Myocyte (in vitro differentiated cells): ENCODE measurements around the gene MTPN. TPM values are rescaled to one million over a fixed set of nuclear protein-coding genes. Genes with fewer than 3 reads are reported as not detected.

Experiments
- DNase-seq: peaks from one replicate; pipeline ENCODE4 v3.0.0-alpha.2; 2012; ENCODE audit warnings: low read depth
- total RNA-seq: library from RNA; depleted of rRNA; stranded (reverse); fragments of >200 nt; gene quantifications from 2 replicates; pipeline ENCODE4 v1.2.3, GENCODE V29; 2014

The MTPN gene
- total RNA-seq, 1 donor from 2014 or later, result 129 TPM

DNA sequence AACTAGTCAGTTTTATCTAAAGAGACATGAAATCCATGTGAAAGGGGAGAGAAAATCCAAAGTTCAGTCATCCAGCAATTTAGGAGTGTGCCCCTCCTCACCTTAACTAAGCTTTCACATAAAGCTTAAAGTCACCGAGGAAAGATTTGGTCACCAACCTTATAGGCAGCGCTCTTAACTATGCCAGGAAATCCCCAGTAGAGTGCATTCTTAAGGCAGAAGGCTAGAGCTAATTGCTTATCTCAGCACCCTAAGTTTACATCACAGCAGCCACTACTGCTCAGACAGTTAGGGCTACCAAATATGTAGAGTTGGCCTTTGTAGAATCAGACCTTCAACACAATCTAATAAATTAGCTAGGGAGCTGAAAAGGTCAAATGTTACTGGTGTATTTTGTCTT lies 47.9 kb downstream of the MTPN start:
- DNase-seq, result no peak

DNA sequence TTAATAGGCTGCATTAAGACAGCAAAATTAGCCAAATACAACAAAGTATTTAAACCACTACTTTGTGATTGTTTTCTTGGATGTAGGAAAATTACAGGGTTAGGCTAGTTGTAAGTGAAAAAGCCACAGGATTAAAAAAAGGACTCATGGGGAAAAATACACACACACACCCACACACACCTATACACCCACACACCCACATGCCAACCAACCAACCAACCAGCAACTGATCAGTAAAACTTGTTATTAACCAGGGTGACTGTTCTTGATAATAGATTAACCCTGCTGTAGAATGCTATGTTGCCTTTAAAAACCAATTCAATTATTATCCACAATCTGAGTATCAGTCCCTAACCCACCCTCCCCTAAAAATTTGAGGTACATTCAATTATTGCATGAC lies 49.0 kb downstream of the MTPN start:
- no peak for DNase-seq

DNA sequence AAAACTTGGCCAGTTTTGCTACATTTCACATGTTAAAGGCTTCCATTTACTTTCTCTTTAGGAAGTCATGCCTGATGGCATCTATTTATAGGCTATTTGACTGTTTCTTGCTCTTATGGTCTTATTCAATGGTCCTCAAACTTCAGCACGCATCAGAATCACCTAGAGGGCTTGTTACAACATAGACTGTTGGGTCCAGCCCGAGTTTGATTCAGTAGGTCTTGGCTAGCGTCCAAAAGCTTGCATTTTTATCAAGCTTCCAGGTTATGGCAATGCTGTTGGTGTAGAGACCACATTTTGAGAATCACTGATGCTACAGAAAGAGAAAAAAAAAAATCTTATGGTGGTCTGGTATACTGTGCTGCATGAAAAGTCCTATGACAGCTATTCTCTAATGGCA lies 51.9 kb downstream of the MTPN start:
- no peak for DNase-seq

DNA sequence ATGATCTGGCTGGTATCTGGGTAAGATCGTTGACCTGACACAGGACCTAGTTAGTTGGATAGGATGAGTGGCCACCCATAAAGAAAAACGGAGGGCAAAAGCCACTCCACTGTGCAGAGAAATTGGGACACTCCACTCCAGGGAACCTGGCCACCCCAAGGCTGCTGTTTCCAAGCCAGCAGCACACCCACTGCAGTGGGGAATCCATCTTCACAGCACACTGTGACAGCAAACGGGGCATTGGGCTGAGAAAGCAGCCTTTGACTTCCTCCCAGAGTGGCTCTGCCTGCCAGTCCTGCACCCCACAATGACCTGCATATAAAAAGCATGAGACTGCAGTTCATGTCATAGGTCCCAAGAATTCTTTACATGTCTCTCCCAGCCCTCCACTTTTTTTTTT lies 52.9 kb downstream of the MTPN start:
- no peak for DNase-seq

DNA sequence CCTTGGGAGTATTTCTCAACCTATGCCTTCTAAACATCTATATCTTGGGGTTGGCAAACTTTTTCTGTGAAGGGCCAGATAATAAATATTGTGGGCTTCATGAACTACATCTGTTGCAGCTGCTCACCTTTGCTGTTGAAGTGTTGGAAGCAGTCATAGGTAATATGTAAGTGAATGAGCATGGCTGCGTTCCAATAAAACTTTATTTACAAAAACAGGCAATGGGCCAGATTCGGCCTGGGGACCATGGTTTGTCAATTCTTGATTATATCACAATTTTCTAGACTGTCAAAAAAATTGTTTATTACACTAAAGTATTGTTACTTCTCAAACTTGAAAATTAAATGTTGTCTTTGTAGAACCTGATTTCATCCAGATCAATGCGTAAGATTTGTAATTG lies 54.9 kb downstream of the MTPN start:
- no peak for DNase-seq

DNA sequence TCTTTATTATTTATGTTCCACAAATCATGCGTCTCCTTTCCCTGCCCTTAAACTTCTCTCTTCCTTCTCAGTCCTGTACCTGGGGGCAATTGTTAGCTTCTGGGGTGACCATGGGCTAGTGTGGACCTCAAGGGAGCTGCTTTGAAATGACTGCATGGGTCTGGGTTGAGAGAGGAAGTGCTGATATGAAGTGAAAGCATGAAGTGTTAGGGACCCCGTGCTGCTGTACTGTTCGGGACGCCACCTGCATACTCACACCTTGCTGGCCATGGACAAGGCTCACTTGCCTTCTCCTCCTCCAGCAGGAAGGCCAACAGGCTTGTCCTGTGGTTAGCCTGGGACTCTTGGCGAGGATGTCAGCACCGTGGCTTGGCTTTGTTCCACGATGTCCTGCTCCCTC lies 56.7 kb downstream of the MTPN start:
- no peak for DNase-seq

DNA sequence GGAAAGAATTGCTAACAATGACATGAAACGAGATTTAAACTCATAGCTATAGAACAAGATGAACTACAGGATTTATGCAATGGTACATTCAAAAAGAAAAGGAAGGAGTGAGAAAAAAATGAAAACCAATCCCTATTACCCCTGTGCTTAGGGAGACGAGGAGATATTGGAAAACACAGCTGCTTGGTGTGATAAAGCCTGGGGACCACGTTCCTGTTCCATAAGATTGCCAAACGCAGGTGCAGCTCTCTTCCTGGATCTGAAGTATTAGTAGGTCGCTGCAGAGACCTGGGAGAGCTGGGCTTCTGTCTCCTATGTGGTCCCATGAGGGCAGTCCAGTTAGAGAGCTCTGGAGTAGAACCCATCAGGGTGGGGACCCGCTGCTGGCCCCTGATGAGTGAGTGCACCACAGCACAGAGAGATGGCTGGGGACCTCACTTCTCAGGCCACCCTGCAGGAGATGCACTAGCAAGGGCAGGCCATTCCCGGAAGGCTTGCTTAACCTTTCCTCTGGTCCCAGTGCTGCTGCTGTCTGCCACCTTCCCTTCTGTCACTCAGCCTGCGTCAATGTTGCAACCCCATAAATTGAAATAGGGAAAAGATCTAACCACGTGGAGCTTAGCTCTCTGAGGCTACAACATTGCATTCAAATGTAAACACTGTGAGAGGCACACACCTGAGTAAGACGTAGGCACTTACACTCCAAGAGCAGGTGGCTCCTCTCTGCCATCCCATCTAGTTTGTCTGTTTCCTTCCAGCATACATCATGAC lies 57.9 kb downstream of the MTPN start:
- no peak for DNase-seq

DNA sequence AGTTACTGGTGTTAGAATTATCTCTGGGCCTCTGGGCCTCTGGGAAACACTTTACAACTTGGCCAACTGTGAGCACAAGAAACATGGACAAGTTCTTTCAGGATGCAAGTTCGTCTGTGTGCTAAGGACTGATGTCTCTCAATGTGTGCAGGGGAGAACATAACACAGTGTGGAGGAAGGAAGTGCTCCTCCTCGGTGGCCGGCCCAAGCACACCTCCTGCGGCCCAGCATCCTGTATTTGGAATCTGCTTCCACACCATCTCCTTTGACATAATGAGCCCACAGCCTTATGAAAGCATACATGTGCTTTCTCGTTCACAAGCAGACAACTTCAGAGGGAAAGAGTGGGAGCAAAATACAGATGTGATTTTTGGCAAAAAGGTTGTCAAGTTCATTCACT lies 59.0 kb downstream of the MTPN start:
- no peak for DNase-seq

DNA sequence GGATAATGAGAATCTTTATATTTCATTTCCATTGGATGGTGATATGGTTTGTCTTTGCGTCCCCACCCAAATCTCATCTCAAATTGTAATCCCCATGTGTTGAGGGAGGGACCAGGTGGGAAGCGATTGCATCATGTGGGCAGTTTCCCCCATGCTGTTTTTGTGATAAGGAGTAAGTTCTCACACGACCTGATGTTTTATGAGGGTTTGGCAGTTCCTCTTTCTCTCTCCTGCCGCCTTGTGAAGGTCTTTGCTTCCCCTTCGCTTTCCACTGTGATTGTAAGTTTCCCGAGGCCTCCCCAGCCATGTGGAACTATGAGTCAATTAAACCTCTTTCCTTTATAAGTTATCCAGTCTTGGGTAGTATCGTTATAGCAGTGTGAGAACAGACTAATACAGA lies 59.4 kb downstream of the MTPN start:
- DNase-seq, result no peak

DNA sequence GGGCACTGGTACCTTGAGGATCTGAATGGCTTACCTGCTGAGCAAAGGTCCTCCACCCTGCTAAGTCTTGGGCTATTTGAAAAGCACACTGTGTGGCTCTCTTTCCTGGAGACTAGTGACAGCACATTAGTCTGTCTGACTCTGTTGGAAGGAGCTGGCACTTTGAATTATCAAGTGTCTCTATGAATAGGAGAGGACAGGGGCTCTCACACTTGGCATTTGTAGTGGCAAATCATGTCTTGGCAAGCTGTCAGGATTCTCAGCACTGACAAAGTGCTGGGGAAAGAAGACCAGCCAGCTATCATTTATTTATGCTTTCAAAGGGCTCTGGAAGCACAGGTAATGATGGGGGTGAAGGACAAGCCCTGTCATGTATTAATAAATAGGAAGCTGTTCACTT lies 62.8 kb downstream of the MTPN start:
- DNase-seq, result peak; percentile 28

DNA sequence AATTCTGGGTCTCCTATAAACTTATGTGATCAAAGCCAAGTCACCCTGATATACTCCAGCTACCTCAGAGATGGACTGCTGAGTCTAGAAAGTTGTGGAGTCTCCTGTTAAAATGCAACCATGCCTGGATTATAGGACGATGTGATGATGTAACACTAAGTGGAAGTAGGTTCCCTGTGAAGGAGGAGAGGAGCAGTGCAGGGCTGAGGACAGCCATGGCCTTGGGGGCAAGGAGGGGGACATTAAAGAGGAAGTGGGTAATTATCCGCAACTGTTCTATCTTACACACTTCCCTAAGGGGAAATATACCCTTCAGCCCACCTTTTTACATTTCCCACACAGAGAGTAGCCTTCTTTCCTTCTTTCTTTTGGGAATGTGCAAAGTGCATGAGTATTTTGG lies 63.8 kb downstream of the MTPN start:
- no peak for DNase-seq

DNA sequence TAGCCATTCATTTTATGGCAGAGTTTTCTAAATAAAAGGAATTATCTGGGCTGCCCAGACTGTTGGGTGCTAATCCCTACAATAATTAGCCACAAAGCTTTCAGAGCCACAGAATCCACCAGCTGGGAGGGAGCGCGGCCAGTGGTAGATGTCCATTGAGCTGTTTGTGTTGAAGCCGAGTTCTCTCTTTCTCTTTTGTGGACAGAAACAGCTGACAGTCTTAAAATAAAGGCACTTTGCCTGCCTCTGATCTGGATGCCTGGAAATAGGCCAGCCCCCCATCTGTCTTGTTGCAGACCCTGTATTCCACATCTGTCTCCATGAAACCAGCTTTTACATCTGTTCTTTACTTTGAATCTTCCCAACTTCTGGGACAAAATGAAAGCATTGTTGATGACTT lies 66.1 kb downstream of the MTPN start:
- DNase-seq, result peak; percentile 98

DNA sequence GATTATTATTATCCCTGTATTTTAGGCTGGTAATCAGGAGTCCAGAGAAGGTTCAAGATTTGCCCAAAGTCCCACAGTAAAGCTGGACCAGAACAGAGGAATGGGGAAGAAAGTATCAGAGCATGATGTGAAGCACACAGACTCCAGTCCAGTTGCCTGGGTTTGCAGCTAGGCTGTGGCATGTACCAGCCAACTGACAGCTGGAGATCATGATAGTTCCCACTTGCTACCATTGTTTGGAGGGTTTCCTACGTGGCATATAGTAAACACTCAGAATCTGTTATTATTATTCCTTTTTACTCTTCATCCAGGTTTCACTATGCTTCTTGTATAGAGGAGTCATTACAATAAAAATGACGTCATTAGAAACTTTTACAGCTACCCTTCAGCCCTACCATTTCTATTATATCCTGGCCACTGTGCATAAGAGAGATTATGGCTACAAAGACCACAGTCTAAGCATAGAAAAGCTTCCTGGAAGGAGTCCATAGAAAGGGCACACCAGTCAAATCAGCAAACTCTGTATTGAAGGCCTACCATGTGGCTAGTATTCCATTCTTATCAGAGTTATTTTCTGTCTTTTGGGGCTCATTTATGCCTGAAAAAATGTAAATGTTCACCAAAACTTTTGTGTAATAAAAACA lies 66.6 kb downstream of the MTPN start:
- DNase-seq, result peak; percentile 79

DNA sequence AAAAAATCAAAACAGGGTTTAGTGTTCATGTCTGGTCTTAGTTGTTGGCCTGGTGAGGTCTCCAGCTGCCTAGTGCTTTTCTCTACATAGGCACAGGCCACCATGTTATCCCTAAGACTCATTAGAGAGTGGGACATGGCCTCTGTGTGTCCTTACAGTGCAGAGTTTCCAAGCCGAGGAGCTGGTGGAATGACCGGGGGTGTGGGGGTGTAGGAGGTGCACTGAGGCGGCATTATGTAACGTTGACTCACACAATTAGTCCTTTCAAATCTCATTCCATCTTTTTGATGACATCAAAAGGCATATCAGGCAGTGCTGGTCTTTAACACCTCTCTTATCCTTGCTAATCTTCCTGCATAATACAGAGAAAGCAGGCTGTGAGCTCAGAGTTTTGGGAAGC lies 71.3 kb downstream of the MTPN start:
- DNase-seq, result no peak

DNA sequence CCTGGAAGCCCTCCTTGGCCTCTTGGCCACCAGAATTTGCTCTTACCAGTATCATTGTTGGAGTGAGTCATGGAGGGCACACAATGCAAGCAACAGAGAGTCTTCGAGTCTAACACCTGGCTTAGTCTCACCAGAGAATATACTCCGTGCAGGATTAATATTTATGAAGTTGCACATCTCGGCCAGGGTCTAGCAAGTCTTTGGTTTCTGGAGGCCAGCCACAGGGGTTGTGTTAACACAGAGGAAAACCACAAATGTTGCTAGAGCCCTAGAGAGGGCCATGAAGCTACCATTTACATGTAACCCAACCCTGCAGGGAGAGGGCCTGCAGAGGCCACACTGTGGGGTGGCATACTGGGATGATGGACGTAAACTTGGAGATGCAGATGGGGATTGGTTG lies 71.8 kb downstream of the MTPN start:
- DNase-seq, result peak; percentile 41

DNA sequence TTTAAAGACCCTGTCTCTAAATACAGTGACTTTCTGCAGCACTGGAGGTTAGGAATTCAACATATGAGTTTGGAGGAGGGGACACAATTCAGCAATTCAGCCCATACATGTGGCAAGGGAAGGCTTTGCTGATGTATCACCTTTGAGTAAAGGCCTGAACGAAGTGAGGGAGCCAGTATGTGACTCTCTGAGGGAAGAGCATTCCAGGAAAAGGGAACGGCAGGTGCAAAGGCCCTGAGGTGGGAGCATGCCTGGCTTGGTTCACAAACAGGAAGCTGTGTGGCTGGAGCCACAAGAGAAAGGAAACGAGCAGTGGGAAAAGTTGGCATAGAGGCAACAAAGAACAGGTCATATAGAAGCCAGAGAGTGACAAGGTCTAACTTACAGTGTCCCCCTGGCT lies 72.9 kb downstream of the MTPN start:
- no peak for DNase-seq

DNA sequence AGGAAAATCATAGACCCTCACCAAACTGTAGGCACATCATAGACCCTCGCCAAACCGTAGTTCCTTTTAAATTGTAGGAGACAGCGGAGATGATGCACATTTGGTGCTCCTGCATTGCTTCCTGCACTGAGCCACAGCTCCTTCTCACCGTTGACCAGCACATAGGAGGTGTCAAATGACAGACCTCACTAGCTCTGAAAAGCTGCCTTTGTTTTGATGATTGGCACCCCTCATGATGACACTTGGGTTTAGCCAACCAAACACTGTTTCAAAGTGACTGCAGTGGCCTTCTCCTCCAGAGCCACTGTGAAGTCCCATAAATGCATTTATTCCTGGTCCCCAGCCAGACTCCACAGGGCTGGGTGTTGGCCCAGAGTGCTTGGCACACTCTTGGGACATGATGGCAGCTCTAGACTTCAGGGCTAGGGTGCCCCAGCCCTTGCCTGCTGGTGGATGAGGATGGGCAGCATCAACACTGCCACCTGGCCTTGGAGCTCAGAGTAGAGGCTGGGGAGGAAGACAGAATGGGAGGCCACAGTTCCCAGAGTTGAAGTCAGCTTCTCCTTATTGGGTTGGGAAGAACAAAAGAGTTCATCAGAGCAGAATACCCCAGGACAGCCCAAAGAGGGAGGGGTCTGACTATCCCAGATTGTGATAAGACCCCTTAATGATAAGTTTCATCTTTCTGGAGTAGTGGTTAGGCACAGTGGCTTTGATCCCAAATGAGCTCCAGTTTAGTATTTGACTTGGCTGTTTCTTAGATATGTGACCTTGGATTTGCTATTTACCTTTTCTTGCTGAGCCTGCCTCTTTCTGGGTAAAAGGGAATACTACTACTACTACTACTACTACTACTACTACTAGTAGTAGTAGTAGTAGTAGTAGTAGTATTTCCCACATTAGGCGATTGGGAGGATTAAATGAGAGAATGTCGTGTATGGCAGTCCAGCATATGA lies 75.3 kb downstream of the MTPN start:
- DNase-seq, result no peak

DNA sequence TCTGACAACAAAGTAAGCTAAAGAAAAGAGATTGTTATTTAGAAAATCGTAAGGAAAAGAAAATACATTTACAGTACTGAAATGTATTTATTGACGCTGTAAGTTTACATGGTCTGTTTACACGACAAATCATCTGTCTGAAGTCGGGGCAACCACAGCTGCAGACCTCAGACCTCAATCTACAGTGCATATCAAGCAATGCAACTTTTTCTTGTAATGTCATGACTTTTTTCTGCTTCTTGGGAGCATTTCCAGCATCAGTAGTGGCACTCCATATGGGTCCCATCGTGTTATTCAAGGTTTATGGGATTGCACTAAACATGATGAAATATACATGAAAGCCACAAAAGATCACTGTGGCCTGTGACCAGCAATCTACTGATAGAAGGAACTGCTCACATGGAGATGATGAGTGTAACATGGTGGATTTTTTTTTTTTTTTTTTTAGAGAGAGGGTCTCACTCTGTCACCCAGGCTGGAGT lies 77.1 kb downstream of the MTPN start:
- DNase-seq, result no peak

DNA sequence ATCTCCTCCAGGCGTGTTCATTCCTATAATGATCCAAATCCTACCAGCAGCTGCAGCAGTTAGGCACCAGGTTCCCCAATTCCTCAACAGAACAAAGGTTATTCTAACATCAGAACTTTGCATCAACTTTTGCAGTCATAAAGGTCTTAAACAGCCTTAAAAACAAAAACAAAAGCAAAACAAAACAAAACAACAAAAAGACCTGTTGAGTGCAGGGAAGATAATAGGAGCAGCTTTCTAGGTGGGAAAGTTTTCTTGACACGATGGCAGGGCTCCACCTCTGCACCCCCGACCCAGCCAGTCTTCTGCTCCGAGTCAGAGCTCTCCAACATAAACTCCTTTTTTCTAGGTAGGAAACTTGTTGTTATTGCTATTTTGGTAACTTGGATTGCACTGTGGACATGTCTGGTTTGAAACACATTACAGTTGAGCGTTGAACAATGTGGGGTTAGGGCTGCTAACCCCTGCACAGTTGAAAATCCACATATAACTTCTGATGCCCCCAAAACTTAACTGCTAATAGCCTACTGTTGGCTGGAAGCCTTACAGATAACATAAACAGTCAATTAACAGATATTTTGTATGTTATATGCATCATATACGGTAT lies 77.6 kb downstream of the MTPN start:
- no peak for DNase-seq

DNA sequence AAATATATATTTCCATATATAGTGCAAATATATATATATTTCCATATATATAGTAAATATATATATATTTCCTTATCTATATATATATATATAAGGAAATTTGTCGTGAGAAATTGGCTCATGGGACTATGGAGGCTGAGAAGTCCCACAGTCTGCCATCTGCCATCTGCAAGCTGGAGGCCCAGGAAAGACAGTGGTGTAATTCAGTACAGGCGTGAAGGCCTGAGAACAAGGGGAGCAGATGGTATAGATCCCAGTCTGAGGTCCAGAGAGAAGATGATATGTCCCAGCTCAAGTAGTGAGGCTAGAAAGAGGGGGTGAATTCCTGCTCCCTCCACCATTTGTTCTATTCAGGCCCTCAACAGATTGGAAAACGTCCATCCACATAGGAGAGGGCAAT lies 78.9 kb downstream of the MTPN start:
- DNase-seq, result no peak

DNA sequence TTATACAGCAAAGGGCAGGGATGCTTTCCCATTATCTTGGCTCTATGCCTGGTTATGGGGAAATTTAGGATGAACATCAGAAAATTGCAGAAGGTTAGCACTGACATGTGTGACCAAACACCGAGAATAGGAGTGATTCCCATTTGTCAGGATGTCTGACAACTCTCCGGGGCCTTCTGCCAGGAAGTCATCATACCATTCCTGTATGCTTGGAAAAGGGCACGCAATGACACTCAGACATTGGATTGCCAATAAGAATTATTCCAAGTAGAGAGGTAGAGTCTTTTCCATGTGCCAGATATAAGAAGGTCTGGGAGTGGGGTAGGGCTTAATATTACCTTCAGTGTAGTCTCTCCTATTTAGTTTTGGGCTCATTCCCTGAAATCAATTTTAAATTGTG lies 82.3 kb downstream of the MTPN start:
- no peak for DNase-seq

DNA sequence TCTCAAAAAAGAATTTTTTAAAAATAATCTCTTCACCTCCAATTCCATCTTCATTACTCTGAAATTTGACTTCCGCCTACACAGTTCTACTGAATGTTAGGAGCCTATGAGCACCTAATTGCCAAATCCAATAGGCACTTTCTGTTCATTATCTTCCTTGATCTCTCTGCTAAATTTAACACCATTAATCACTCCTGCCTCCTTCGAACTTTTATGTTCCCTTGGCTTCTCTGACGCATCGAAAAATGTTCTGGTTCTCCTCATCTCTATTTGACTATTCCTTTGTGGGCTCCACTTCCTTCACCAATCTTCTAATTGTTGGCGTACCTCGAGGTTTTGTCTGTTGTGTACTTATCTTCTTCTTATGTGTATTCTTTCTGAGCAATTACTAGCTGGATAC lies 87.3 kb downstream of the MTPN start:
- no peak for DNase-seq
